GM23338 (cell line): ENCODE data around the gene SLCO3A1. TPM values are rescaled to one million over a fixed set of nuclear protein-coding genes. Genes with fewer than 3 reads are reported as not detected.

ENCODE experiments used
- ATAC-seq: fragments of 200-7000 bp; cut with Tn5 transposase; 3 replicates; pipeline ENCODE4 v1.9.1; 2020
- DNase-seq: peaks from one replicate; pipeline ENCODE4 v3.0.0-alpha.2; 2015; ENCODE audit warnings: low spot score
- H2AFZ ChIP-seq: fragments of 200-600 bp; sonication (generic); 2 replicates; pipeline ENCODE4 v1.8.0; 2016; ENCODE audit warnings: antibody characterized with exemption, mild to moderate bottlenecking, moderate library complexity
- H3F3A ChIP-seq: fragments of 200-600 bp; sonication (generic); replicated peaks from 2 replicates; pipeline ENCODE4 v1.8.0; 2017; ENCODE audit warnings: antibody characterized with exemption, mixed run types, low read depth
- H3K27ac ChIP-seq: fragments of 200-600 bp; sonication (generic); 2 replicates; pipeline ENCODE4 v1.6.1; 2016; ENCODE audit warnings: low read depth
- H3K27me3 ChIP-seq: fragments of 200-600 bp; sonication (generic); 2 replicates; pipeline ENCODE4 v1.8.0; 2016; ENCODE audit warnings: mild to moderate bottlenecking, mixed run types, moderate library complexity; ENCODE audit not compliant: insufficient read depth
- H3K36me3 ChIP-seq: fragments of 200-600 bp; sonication (generic); 2 replicates; pipeline ENCODE4 v1.8.0; 2016; ENCODE audit warnings: mild to moderate bottlenecking; ENCODE audit not compliant: insufficient read depth
- H3K4me1 ChIP-seq: fragments of 200-600 bp; sonication (generic); 2 replicates; pipeline ENCODE4 v1.8.0; 2016; ENCODE audit warnings: mild to moderate bottlenecking, moderate library complexity; ENCODE audit not compliant: insufficient read depth
- H3K4me2 ChIP-seq: fragments of 200-600 bp; sonication (generic); 2 replicates; pipeline ENCODE4 v1.7.1; 2017; ENCODE audit warnings: mixed run types
- H3K4me3 ChIP-seq: fragments of 200-600 bp; sonication (generic); 2 replicates; pipeline ENCODE4 v1.6.1; 2016; ENCODE audit warnings: mixed run types
- H3K79me2 ChIP-seq: fragments of 200-600 bp; sonication (generic); replicated peaks from 2 replicates; pipeline ENCODE4 v1.8.0; 2017; ENCODE audit warnings: mild to moderate bottlenecking; ENCODE audit not compliant: insufficient read depth
- H3K9me2 ChIP-seq: fragments of 200-600 bp; sonication (generic); 2 replicates; pipeline ENCODE4 v1.8.0; 2017; ENCODE audit not compliant: insufficient read depth
- H4K20me1 ChIP-seq: fragments of 200-600 bp; sonication (generic); replicated peaks from 2 replicates; pipeline ENCODE4 v1.8.0; 2017; ENCODE audit warnings: mild to moderate bottlenecking; ENCODE audit not compliant: insufficient read depth
- H3K27ac Mint-ChIP-seq: 2 replicates; pipeline ENCODE4 v1.8.0; 2020; ENCODE audit warnings: inconsistent platforms, mild to moderate bottlenecking, moderate library complexity, mixed read lengths
- H3K27me3 Mint-ChIP-seq: 3 replicates; pipeline ENCODE4 v1.8.0; 2022; ENCODE audit warnings: low read depth, mild to moderate bottlenecking, moderate library complexity, mixed read lengths, inconsistent platforms; ENCODE audit not compliant: insufficient read depth, poor library complexity
- H3K36me3 Mint-ChIP-seq: 3 replicates; pipeline ENCODE4 v1.8.0; 2021; ENCODE audit warnings: low read depth, mild to moderate bottlenecking, inconsistent platforms, moderate library complexity, mixed read lengths
- H3K4me1 Mint-ChIP-seq: 3 replicates; pipeline ENCODE4 v1.8.0; 2020; ENCODE audit warnings: mild to moderate bottlenecking, inconsistent platforms, mixed read lengths
- H3K4me3 Mint-ChIP-seq: 3 replicates; pipeline ENCODE4 v1.8.0; 2021; ENCODE audit warnings: moderate library complexity, mild to moderate bottlenecking, inconsistent platforms, mixed read lengths
- H3K9me3 Mint-ChIP-seq: 3 replicates; pipeline ENCODE4 v1.8.0; 2020; ENCODE audit warnings: moderate library complexity, mild to moderate bottlenecking, inconsistent platforms, mixed read lengths
- CREB1 ChIP-seq: fragments of 250-450 bp; sonication (Bioruptor Pico); IDR thresholded peaks from 2 replicates; pipeline ENCODE4 v1.5.0; 2020; ENCODE audit warnings: low read depth, mild to moderate bottlenecking, moderate library complexity
- CTCF ChIP-seq, 2 experiments: fragments of 200-600 bp in 1 of 2; sonication (generic) in 1 of 2; conservative IDR thresholded peaks; 2 replicates each; pipeline versions ENCODE4 v1.5.1 to v1.6.1; 2016 to 2017; ENCODE audit warnings: antibody characterized with exemption in 2 of 2, low read depth in 2 of 2, mild to moderate bottlenecking in 2 of 2, moderate library complexity in 1 of 2
- ETS1 ChIP-seq: IDR thresholded peaks from 2 replicates; pipeline ENCODE4 v1.6.1; 2016; ENCODE audit warnings: antibody characterized with exemption
- EZH2 ChIP-seq: fragments of 200-600 bp; sonication (generic); IDR thresholded peaks from one replicate; pipeline ENCODE4 v1.8.0; 2017; ENCODE audit warnings: antibody characterized with exemption, mild to moderate bottlenecking, low read depth; ENCODE audit not compliant: unreplicated experiment
- EZH2phosphoT487 ChIP-seq: fragments of 200-600 bp; sonication (generic); IDR thresholded peaks from one replicate; pipeline ENCODE4 v1.8.1; 2018; ENCODE audit warnings: antibody characterized with exemption; ENCODE audit not compliant: unreplicated experiment
- JUNB ChIP-seq: IDR thresholded peaks from one replicate; pipeline ENCODE4 v1.6.1; 2016; ENCODE audit warnings: antibody characterized with exemption; ENCODE audit not compliant: unreplicated experiment
- NANOG ChIP-seq: IDR thresholded peaks from 2 replicates; pipeline ENCODE4 v1.6.1; 2016; ENCODE audit warnings: antibody characterized with exemption, borderline replicate concordance
- POLR2AphosphoS5 ChIP-seq: IDR thresholded peaks from 2 replicates; pipeline ENCODE4 v1.6.1; 2016; ENCODE audit warnings: antibody characterized with exemption, low read depth
- STAT1 ChIP-seq: IDR thresholded peaks from one replicate; pipeline ENCODE4 v1.6.1; 2016; ENCODE audit warnings: antibody characterized with exemption; ENCODE audit not compliant: unreplicated experiment
- ZNF114 ChIP-seq: fragments of 250-450 bp; sonication (Bioruptor Pico); IDR thresholded peaks from 2 replicates; pipeline ENCODE4 v1.5.0; 2020; ENCODE audit warnings: mild to moderate bottlenecking, moderate library complexity
- ZNF331 ChIP-seq: fragments of 250-450 bp; sonication (Bioruptor Pico); IDR thresholded peaks from 2 replicates; pipeline ENCODE4 v1.5.0; 2020; ENCODE audit warnings: low read depth, mild to moderate bottlenecking, moderate library complexity
- polyA plus RNA-seq: library from polyadenylated mRNA; unstranded; fragments of >200 nt; fragmentation: Nextera tagmentation; extraction: Ambion mirVana; gene quantifications from 2 replicates; pipeline ENCODE4 v1.2.1, GENCODE V29; 2016
- total RNA-seq: library from RNA; depleted of rRNA; stranded (reverse); fragments of >200 nt; shearing (Covaris generic); gene quantifications from 2 replicates; pipeline ENCODE4 v1.2.3, GENCODE V29; 2014
- TF ChIP-seq, protein P1 (sequence below): fragments of 250-450 bp; sonication (Bioruptor Pico); IDR thresholded peaks from 2 replicates; pipeline ENCODE4 v1.5.0; 2020; ENCODE audit warnings: mild to moderate bottlenecking, moderate library complexity
- TF ChIP-seq, protein P2 (sequence below): IDR thresholded peaks from one replicate; pipeline ENCODE4 v1.6.1; 2018; ENCODE audit warnings: antibody characterized with exemption; ENCODE audit not compliant: unreplicated experiment

The SLCO3A1 gene
- total and polyA plus RNA-seq, 2 experiments from 2014 or later = 7.3 to 9.4 TPM

GRCh38 chr15:91915576-91915975 is 62.1 kb downstream of the SLCO3A1 start:
- no peaks in the 10 kb centered on the region for H3K9me2 ChIP-seq
- peaks cover 8% of the 10 kb centered on the region; the same call in 1 of the 2 replicates for H3K4me1 ChIP-seq
- Mint-ChIP-seq H3K27me3 (peaks cover 6% of the 10 kb centered on the region), H3K9me3 (no peaks in the 10 kb centered on the region), H3K36me3 (peaks cover 6% of the 10 kb centered on the region; the same call in 2 of the 3 replicates), H3K4me1 (peaks cover 18% of the 10 kb centered on the region), H3K27ac (peak overlapping the region; percentile 52), H3K4me3 (no peak overlapping the region)
- no peak for DNase-seq
- H3K79me2 ChIP-seq = no peaks in the 10 kb centered on the region; the same call in 1 of the 2 replicates
- no peak overlapping the region for H2AFZ ChIP-seq
- no peak overlapping the region for H3K27ac ChIP-seq
- H4K20me1 ChIP-seq = no peaks in the 10 kb centered on the region; the same call in 1 of the 2 replicates
- H3K4me2 ChIP-seq = no peak overlapping the region
- no peak for ATAC-seq
- no peaks in the 10 kb centered on the region for H3K27me3 ChIP-seq
- H3K4me3 ChIP-seq = no peak overlapping the region
- TF ChIP-seq CTCF (conservative IDR thresholded peaks at IDR 0.05; ENCODE audit: low read depth in 2 of 2) = no peak
- TF ChIP-seq EZH2 = no peak
- TF ChIP-seq, protein P1, sequence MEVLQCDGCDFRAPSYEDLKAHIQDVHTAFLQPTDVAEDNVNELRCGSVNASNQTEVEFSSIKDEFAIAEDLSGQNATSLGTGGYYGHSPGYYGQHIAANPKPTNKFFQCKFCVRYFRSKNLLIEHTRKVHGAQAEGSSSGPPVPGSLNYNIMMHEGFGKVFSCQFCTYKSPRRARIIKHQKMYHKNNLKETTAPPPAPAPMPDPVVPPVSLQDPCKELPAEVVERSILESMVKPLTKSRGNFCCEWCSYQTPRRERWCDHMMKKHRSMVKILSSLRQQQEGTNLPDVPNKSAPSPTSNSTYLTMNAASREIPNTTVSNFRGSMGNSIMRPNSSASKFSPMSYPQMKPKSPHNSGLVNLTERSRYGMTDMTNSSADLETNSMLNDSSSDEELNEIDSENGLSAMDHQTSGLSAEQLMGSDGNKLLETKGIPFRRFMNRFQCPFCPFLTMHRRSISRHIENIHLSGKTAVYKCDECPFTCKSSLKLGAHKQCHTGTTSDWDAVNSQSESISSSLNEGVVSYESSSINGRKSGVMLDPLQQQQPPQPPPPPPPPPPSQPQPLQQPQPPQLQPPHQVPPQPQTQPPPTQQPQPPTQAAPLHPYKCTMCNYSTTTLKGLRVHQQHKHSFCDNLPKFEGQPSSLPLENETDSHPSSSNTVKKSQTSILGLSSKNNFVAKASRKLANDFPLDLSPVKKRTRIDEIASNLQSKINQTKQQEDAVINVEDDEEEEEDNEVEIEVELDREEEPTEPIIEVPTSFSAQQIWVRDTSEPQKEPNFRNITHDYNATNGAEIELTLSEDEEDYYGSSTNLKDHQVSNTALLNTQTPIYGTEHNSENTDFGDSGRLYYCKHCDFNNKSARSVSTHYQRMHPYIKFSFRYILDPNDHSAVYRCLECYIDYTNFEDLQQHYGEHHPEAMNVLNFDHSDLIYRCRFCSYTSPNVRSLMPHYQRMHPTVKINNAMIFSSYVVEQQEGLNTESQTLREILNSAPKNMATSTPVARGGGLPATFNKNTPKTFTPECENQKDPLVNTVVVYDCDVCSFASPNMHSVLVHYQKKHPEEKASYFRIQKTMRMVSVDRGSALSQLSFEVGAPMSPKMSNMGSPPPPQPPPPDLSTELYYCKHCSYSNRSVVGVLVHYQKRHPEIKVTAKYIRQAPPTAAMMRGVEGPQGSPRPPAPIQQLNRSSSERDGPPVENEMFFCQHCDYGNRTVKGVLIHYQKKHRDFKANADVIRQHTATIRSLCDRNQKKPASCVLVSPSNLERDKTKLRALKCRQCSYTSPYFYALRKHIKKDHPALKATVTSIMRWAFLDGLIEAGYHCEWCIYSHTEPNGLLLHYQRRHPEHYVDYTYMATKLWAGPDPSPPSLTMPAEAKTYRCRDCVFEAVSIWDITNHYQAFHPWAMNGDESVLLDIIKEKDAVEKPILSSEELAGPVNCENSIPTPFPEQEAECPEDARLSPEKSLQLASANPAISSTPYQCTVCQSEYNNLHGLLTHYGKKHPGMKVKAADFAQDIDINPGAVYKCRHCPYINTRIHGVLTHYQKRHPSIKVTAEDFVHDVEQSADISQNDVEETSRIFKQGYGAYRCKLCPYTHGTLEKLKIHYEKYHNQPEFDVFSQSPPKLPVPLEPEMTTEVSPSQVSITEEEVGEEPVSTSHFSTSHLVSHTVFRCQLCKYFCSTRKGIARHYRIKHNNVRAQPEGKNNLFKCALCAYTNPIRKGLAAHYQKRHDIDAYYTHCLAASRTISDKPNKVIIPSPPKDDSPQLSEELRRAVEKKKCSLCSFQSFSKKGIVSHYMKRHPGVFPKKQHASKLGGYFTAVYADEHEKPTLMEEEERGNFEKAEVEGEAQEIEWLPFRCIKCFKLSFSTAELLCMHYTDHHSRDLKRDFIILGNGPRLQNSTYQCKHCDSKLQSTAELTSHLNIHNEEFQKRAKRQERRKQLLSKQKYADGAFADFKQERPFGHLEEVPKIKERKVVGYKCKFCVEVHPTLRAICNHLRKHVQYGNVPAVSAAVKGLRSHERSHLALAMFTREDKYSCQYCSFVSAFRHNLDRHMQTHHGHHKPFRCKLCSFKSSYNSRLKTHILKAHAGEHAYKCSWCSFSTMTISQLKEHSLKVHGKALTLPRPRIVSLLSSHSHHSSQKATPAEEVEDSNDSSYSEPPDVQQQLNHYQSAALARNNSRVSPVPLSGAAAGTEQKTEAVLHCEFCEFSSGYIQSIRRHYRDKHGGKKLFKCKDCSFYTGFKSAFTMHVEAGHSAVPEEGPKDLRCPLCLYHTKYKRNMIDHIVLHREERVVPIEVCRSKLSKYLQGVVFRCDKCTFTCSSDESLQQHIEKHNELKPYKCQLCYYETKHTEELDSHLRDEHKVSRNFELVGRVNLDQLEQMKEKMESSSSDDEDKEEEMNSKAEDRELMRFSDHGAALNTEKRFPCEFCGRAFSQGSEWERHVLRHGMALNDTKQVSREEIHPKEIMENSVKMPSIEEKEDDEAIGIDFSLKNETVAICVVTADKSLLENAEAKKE (CRISPR knock-in tag) = no peak
- no peak for TF ChIP-seq STAT1
- no peak for TF ChIP-seq CREB1 (CRISPR knock-in tag)
- no peak for TF ChIP-seq ETS1
- TF ChIP-seq, protein P2, sequence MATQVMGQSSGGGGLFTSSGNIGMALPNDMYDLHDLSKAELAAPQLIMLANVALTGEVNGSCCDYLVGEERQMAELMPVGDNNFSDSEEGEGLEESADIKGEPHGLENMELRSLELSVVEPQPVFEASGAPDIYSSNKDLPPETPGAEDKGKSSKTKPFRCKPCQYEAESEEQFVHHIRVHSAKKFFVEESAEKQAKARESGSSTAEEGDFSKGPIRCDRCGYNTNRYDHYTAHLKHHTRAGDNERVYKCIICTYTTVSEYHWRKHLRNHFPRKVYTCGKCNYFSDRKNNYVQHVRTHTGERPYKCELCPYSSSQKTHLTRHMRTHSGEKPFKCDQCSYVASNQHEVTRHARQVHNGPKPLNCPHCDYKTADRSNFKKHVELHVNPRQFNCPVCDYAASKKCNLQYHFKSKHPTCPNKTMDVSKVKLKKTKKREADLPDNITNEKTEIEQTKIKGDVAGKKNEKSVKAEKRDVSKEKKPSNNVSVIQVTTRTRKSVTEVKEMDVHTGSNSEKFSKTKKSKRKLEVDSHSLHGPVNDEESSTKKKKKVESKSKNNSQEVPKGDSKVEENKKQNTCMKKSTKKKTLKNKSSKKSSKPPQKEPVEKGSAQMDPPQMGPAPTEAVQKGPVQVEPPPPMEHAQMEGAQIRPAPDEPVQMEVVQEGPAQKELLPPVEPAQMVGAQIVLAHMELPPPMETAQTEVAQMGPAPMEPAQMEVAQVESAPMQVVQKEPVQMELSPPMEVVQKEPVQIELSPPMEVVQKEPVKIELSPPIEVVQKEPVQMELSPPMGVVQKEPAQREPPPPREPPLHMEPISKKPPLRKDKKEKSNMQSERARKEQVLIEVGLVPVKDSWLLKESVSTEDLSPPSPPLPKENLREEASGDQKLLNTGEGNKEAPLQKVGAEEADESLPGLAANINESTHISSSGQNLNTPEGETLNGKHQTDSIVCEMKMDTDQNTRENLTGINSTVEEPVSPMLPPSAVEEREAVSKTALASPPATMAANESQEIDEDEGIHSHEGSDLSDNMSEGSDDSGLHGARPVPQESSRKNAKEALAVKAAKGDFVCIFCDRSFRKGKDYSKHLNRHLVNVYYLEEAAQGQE = no peak
- TF ChIP-seq JUNB = no peak
- no peak for TF ChIP-seq EZH2phosphoT487
- TF ChIP-seq ZNF114 (CRISPR knock-in tag) = no peak
- TF ChIP-seq POLR2AphosphoS5 = no peak
- no peak for TF ChIP-seq ZNF331 (CRISPR knock-in tag)
- TF ChIP-seq NANOG = no peak
- H3F3A ChIP-seq = no peaks in the 10 kb centered on the region
- no peaks in the 10 kb centered on the region; the same call in 1 of the 2 replicates for H3K36me3 ChIP-seq
